GM19452 (cell line): ENCODE measurements around the gene BEGAIN.

Experiments
- ATAC-seq: cut with Tn5 transposase; IDR thresholded peaks from one replicate; pipeline ENCODE4 v1.9.1; 2021; ENCODE audit not compliant: unreplicated experiment

BEGAIN gene

DNA sequence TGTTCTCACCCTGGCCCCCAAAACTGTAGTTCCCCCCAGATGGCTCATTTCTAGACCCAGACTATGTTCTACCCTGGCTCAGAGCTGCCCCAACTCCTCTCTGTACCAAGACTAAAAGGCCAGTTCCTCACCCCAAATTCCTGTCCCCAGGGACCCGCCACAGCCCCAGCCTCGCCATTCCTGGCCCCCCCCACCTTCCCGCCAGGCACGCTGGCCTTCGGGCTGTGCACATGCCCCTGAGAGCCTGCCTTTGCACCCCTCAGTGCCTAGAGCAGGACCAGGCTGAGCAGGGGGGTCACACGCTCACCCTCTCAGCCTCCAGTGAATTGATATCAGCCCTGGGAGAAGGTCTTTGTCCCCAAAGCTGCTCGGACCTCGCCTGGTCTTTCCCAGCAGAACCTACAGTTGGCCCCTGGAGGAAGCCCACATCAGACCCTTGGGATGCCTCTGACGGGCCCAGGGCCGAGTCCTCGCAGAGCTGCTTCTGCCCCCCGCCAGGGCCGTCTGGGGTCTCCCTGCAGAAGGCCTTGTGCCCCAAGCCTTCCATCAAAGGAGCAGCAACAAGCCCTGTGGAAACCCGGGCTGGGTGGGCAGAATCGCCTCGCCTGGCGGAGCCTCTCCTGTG is 32.4 kb downstream of the BEGAIN start:
- no peak for ATAC-seq

DNA sequence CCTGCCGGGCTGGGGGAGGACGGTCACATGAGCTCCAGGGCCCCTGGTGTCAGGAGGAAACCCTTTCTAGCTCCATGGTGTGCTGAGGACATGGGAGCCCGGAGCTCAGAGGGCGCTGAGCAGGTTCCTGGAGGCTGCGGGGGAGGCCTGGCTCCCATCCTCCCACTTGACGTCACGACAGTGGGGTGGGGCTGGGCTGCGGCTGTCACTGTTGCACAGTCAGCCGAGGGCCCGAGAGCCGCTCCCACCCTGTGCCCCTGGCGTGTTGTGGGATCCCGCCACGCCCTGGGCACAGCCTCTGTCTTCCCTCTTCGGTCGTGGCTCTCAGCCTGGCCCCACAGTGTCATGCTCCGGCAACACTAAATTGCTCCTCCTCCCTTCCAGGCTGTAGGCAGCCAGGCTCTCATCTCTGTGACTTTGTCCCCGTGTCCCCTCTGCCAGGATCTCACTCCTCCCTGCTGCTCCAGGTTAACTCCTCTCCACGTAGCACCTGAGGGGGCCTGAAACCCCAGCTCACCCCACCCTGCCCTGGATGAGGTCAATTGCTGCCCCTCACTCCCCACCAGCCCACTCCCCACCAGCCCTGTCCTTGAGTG is 33.0 kb downstream of the BEGAIN start:
- ATAC-seq: no peak

DNA sequence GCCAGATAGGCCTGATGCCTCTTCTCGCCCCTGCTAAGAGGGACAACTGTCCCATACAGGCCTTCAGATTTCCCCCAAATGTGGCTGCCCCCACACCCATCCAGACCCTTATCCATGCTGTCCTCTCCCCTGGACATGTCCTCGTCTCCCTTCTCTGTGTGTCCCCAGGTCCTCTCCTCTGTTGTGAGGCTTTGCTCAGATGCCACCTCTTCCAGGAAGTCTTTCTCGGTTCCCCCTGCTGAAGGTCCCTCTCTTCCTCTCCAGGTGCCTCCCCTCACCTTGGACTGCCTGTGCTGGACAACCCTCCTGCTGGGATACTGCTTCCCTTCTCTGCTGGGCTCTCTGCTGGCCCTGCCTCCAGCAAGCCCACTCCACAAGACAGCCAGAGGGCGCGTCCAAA is 33.7 kb downstream of the BEGAIN start:
- no peak for ATAC-seq

DNA sequence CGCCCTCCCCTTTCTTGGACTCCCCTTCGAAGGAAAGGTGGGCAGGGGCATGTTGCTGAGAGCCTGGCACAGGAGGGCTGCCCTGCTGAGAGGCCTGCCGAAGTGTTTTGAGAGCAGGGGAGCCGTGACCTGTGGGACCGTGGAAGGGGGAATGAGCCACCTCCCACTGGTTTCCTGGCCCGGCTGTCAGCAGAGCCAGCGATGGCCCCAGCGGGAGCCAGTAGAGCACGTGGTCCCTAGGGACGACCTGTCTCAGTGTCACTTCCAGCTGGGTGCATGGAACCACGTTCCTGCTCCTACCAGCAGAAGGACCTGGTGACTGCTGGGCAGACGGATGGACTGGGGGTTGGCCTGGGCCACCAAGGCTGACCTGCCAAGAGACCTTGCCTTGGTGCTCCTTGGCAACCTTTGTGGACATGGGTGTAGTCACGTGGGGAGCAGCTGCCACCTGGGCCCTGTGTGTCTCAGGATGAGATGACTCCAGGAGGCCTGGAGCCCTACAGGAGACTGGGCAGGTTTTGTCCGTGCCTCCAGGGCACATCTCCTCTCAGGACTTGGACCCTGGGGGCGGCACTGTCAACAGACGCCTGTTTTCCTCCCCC is 34.6 kb downstream of the BEGAIN start:
- ATAC-seq: no peak

DNA sequence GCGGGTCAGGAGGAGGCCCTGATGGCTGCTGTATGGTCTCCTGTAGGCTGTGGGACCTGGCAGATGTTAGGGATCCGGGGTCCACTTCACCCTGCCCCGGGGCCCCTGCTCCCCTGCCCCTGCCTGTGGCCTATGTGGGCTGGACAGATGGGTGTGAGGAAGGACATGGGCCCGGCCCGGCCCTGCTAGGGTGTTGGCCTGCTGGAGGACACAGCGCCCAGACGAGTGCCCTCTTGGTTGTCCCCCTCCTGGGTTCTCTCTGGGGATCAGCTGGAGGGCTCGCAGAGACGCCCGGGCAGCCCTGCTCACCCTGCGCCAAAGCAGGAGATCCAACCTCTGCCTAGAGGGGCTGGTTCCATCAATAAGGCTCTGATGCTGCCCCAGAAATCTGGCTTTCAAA is 36.2 kb downstream of the BEGAIN start:
- no peak for ATAC-seq

DNA sequence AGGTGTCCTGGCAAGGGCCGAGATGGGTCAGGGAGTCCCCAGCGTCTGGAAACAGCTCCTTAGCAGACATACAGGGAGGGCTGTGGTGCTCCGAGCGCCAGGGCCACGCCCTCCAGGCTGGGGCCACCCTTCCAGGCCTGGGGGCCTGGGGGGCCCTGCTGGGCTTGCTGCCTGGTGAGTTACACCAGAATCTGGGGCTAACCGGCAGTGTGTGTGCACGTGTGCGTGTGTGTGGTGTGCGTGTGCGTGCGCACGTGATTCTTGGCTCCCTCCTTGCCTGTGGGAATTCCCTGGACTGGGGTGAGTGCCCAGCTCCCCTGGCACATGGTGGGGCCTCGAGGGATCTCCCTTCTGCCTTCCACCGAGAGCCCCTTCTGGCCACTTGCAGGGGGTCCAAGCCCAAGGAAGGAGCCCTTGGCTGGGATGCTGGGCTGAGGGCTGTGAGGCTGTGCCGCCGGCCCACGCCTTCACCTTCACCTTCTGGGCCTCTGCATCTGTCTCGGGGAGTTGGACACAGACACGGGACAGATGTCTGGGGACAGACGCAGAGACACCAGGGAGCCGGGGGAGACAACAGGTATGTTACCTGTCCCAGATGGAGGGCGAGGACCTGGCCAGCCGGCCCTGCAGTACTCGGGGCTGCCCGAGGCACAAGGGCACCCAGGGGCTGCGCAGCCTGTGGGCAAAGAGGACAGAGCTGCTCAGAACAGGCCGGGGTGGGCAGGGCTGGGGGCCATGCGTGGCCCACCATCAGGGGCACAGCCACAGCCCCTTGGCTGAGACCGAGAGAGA is 37.2 kb downstream of the BEGAIN start:
- no peak for ATAC-seq

GRCh38 chr14:100548939-100549338 is 38.3 kb downstream of the BEGAIN start:
- no peak for ATAC-seq

DNA sequence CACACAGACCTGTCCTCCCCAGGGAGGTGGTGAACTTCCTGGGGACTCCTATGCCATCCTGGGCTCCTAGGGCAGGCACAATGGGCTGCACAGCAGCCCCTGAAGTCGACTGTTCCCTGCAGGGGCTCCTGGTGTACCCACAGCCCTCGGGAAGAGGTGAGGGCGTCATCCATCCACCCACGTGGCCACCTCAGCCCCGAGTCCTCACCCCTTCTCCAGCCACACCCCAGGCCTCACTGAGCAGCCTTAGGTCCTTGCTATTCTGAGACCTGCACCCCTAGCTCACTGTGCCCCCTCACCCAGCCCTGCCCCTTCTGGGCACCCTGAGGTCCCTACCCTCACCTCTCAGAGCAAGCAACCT is 38.9 kb downstream of the BEGAIN start:
- no peak for ATAC-seq

GRCh38 chr14:100547633-100548294 is 39.5 kb downstream of the BEGAIN start:
- ATAC-seq: no peak

DNA sequence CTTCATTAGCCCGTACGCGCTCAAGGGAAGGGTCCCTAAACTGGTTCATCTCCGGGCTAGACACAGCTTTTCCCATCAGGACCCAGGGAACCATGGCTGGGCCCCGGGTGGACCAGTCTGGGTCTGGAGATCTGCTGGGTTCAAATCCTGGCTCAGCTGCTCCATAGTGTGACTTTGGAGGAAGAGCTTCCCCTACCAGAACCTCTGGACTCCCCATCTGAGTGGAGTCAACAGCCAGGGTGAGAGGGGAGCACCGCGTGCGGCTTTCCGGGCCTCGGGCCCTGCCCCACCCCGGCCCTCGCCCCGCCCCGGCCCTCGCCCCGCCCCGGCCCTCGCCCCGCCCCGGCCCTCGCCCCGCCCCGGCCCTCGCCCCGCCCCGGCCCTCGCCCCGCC is 41.2 kb downstream of the BEGAIN start:
- no peak for ATAC-seq

- no peak for ATAC-seq
These were observed 41.9 kb downstream of the BEGAIN start for GRCh38 chr14:100545359-100545758.

- ATAC-seq: no peak
These were observed 42.6 kb downstream of the BEGAIN start for GRCh38 chr14:100544506-100545141.

GRCh38 chr14:100543471-100544455 is 43.5 kb downstream of the BEGAIN start:
- no peak for ATAC-seq

GRCh38 chr14:100542619-100543205 is 44.5 kb downstream of the BEGAIN start:
- no peak for ATAC-seq

DNA sequence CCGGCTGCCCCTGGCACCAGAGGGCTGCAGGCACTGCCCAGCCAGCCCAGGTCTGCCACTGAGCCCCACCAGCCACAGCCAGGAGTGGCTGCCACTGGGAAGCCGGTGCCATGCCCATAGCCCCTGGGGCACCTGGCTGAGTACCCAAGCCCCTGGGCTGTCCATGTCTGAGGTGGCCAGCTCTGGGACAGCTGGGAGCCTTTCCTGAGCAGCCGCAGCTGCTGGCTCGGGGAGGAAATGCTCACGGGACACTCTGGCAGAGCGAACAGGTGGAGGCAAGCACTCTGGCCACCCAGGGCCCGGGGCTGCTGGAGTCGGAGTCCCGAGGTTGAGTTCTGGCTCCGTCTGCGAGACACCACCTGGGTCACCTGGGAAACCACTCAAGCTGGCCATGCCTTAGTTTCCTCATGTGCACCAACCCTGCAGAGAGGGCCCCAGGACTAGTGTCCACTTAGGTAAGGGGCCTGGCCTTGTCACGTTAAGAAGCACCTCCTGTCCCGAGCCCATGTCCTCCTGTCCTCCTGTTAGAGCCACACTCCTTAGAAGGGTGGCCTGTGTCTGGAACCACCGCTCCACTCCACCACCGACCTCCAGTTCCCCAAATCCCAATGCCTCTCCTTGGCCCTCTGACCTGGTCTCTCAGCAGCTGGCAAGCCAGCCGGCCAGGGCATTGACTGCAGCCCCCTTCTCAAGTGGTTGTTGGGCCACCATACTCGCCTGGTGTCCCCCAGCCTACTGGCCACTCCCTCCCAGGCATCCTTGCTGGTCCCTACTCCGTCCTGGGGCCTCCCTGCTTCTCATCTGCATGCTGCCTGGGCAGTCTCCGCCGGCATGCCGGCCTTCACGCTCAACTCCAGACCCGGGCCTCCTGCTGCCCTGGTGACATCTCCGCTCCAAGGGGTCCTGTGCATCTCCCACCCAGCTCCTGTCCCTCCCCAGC is 45.3 kb downstream of the BEGAIN start:
- ATAC-seq: no peak

DNA sequence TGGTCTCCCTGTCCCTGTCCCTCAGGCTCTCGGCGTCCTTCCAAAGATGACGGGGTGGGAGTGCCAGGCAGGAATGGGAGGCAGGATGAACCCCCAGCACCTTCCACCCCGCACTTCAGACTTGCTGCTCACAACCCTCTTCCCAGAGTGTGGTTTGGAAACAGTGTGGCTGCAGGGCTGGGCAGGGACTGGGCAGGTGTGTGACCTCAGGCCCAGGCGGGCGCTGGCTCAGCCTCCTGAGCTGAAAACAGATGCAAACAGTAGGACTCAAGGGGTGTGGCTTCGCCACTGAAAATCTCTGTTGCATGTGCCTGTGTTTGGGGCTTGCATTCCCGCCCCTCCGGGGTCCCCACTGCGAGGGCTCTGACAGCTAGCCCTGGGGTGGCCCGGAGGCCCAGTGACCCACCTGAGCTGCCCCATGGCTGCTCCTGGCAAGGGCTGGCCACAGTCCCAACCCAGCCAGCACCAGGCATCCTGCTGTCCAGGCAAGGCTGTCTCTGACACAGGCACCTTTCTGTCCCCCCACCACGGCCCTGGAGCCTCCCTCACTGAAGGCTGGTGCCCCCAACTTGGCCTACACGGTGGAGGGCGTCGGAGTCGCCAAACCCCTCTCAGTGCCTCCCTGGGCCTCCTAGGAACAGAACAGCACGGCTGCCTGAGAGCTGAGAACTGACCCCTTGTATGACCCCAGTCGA is 46.1 kb downstream of the BEGAIN start:
- ATAC-seq: no peak

GRCh38 chr14:100540141-100540925 is 46.9 kb downstream of the BEGAIN start:
- no peak for ATAC-seq
